HG02970 (cell line): Measurements from ENCODE around the gene MAL.
"Not testable (repeated sequence)": the region's sequence is repeated elsewhere in the genome, so short reads cannot be mapped to it uniquely, and the experiment has no call there.

Source experiments
- ATAC-seq: cut with Tn5 transposase; IDR thresholded peaks from one replicate; pipeline ENCODE4 v1.9.1; 2021; ENCODE audit warnings: mild to moderate bottlenecking, moderate library complexity, moderate number of reproducible peaks; ENCODE audit not compliant: unreplicated experiment, low FRiP score

Gene MAL

DNA sequence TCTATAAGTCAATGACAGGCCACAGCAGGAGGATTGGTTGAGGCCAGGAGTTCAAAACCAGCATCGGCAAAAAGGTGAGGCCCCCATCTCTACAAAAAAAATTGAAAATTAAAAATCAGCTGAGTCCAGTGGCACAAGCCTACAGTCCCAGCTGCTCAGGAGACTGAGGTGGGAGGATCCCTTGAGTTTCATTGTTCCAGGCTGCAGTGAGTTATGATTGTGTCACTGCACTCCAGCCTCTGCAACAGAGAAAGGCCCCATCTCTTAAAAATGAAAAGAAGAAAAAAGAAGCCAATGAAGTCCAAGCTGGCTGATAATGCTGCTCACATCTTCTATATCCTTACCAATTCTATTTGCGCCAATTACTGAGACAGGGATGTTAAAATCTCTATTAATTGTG lies 57.0 kb downstream of the MAL start:
- no peak for ATAC-seq

DNA sequence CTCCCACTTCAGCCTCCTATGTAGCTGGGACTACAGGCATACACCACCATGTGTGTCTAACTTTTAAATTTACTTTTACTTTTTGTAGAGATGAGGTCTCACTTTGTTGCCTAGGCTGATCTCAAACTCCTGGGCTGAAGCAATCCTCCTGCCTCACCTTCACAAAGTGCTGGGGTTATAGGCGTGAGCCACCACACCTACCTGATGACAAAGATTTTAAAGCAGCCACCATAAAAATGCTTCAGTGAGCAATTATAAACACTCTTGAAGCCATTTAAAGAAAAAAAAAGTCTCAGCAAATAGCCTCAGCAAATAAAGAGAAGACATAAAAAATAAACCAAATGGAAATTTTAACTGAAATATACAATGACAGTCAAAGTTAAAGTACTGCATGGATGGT lies 60.5 kb downstream of the MAL start:
- no peak for ATAC-seq

DNA sequence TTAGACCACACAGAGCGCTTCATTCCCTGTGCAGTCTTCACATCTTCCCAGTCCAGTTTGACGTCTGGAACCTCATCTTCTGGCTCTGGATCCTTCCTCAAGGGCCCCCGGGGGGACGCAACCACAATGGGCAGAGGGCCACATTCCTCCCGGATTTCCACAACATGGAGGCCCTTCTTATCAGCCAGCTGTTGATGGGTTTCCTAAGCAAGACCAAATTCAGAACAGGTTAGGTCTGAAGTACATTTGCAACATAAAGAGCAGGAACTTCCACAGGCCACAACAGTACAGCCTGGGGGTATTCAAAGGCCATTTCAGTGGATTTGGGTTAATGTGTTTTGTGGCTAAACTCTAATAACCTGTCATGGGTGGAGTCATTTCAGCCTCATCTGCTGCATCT lies 61.9 kb downstream of the MAL start:
- ATAC-seq: no peak

DNA sequence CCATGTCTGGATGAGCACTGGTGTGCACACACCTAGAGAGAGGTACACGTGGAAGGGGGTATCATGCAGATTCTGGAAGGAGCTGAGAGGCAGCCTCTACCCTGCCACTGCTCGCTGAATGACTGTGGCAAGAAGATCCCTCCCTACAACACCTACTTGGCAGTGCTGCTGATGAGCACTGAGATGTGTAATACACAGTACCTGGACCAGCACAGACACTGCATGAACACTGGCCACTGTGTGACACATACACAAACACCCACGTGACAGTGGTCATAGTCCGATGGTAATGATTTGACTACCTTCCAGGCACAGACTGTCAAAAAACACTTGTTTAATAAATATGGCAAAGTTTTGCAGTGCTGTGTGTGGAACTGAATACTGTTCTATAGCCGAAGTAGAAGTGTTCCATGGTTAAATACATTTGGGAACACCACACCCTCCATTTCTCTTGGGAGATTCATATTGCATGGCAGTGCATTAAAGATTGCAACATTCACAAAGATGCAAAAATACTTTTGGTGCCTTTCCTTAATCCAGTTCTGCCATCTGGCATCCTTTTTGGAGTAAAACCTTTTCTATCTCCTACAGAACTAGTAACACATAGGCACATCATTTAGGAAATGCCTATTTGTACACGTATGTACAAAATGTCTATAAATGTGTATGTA lies 66.5 kb downstream of the MAL start:
- no peak for ATAC-seq

DNA sequence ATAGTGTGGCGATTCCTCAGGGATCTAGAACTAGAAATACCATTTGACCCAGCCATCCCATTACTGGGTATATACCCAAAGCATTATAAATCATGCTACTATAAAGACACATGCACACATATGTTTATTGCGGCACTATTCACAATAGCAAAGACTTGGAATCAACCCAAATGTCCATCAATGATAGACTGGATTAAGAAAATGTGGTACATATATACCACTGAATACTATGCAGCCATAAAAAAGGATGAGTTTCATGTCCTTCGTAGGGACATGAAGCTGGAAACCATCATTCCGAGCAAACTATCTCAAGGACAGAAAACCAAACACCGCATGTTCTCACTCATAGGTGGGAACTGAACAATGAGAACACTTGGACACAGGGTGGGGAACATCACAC lies 72.8 kb downstream of the MAL start:
- ATAC-seq: not testable (repeated sequence)

DNA sequence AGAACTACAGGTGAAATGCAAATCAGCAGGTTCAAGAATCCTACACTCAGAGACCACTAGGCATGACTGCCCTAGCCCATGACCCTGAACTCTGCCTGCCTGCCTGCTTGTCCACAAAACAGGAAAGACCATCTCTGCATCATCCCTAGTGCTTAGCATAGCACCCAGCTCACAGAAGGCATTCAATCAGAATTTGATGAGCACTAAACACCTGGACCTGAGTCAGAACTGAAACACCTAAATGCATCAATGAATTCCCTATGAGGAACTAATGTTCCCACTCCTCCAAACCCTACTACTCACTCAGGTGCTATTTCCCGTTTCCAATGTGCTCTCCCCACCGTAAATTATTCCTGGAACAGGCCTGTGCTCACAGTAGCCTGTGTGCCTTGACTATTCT lies 74.4 kb downstream of the MAL start:
- no peak for ATAC-seq
